PC-9 (cell line): ENCODE data around the gene PCDHGA11. TPM values are rescaled to one million over a fixed set of nuclear protein-coding genes. Genes with fewer than 3 reads are reported as not detected.

Experiments
- BruUV-seq: library from RNA; stranded (reverse); fragments of 400-500 nt; replicated peaks from 2 replicates; lab custom pipeline; 2021; lab: Mats Ljungman, UMichigan
- CTCF ChIA-PET: fragments of 300-600 bp; sonication (Branson Sonifier 250); formaldehyde crosslinking; loops from one replicate; lab custom pipeline; 2022; ENCODE audit warnings: antibody characterized with exemption; lab: Charles Lee
- POLR2A ChIA-PET: fragments of 300-600 bp; sonication (Branson Sonifier 250); formaldehyde crosslinking; loops from one replicate; lab custom pipeline; 2022; ENCODE audit warnings: antibody characterized with exemption; ENCODE audit not compliant: unreplicated experiment; lab: Charles Lee
- DNase-seq, 2 experiments: peaks; one replicate each; pipeline versions ENCODE4 v3.0.0 to v3.0.0-alpha.2; 2015 to 2022; ENCODE audit warnings: mixed read lengths in 1 of 2
- H2AFZ ChIP-seq: fragments of 200-600 bp; sonication (generic); 2 replicates; pipeline ENCODE4 v1.8.1; 2017; ENCODE audit warnings: antibody characterized with exemption
- H3F3A ChIP-seq: fragments of 200-600 bp; sonication (generic); 2 replicates; pipeline ENCODE4 v1.8.1; 2017; ENCODE audit warnings: antibody characterized with exemption, mild to moderate bottlenecking, low read depth; ENCODE audit not compliant: insufficient read depth
- H3K27ac ChIP-seq: fragments of 200-600 bp; sonication (generic); 2 replicates; pipeline ENCODE4 v1.6.1; 2016; ENCODE audit warnings: mixed run types
- H3K27me3 ChIP-seq: fragments of 200-600 bp; sonication (generic); 2 replicates; pipeline ENCODE4 v1.6.1; 2016; ENCODE audit warnings: low read depth, mixed run types; ENCODE audit not compliant: insufficient read depth
- H3K36me3 ChIP-seq: fragments of 200-600 bp; sonication (generic); 2 replicates; pipeline ENCODE4 v1.6.1; 2016; ENCODE audit warnings: low read depth, mixed run types
- H3K4me1 ChIP-seq: fragments of 200-600 bp; sonication (generic); replicated peaks from 2 replicates; pipeline ENCODE4 v1.6.1; 2016; ENCODE audit warnings: mixed run types; ENCODE audit not compliant: insufficient read depth
- H3K4me2 ChIP-seq: fragments of 200-600 bp; sonication (generic); 2 replicates; pipeline ENCODE4 v1.6.1; 2017; ENCODE audit warnings: mixed run types
- H3K4me3 ChIP-seq: fragments of 200-600 bp; sonication (generic); 2 replicates; pipeline ENCODE4 v1.6.1; 2016; ENCODE audit warnings: mixed run types
- H3K79me2 ChIP-seq: fragments of 200-600 bp; sonication (generic); 2 replicates; pipeline ENCODE4 v1.6.1; 2017; ENCODE audit warnings: low read depth, mixed run types
- H3K9me2 ChIP-seq: fragments of 200-600 bp; sonication (generic); 2 replicates; pipeline ENCODE4 v1.8.1; 2017; ENCODE audit warnings: mild to moderate bottlenecking; ENCODE audit not compliant: insufficient read depth
- H3K9me3 ChIP-seq: fragments of 200-600 bp; sonication (generic); 2 replicates; pipeline ENCODE4 v1.8.1; 2016; ENCODE audit warnings: low read depth; ENCODE audit not compliant: insufficient read depth
- H4K20me1 ChIP-seq: fragments of 200-600 bp; sonication (generic); 2 replicates; pipeline ENCODE4 v1.8.1; 2017; ENCODE audit not compliant: insufficient read depth
- EZH2 ChIP-seq: fragments of 200-600 bp; sonication (generic); IDR thresholded peaks from 2 replicates; pipeline ENCODE4 v1.8.0; 2017; ENCODE audit warnings: antibody characterized with exemption, low read depth
- intact Hi-C: fragments of 100-400 bp; cut with micrococcal nuclease; formaldehyde crosslinking; loops from one replicate; pipeline ENCODE4 v1.10.0; 2022; ENCODE audit not compliant: unreplicated experiment
- total RNA-seq: library from RNA; stranded (reverse); gene quantifications from 2 replicates; pipeline ENCODE4 v1.2.3, GENCODE V29; 2021
- TF ChIP-seq, protein P1 (sequence below): fragments of 200-600 bp; sonication (generic); conservative IDR thresholded peaks from 2 replicates; pipeline ENCODE4 v1.6.1; 2017; ENCODE audit warnings: mixed run types, antibody characterized with exemption, mild to moderate bottlenecking, moderate library complexity

PCDHGA11 gene
- total RNA-seq, 1 experiment from 2014 or later: 0.22 TPM

DNA sequence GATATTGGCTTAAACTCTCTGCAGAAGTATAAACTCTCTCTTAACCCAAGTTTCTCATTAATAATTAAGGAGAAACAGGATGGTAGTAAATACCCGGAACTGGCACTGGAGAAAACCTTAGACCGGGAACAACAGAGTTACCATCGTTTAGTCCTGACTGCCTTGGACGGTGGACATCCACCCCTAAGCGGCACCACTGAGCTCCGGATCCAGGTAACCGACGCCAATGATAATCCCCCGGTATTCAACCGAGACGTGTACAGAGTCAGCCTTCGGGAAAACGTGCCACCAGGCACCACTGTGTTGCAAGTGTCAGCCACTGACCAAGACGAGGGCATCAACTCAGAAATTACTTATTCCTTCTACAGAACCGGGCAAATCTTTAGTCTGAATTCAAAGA lies 22.2 kb upstream of the PCDHGA11 start:
- no peaks in the 10 kb centered on the region for H3F3A ChIP-seq
- H2AFZ ChIP-seq: no peak overlapping the region
- DNase-seq: no peak
- intact Hi-C loops: no loop called here
- no peaks in the 10 kb centered on the region for H3K36me3 ChIP-seq
- no peaks in the 10 kb centered on the region for H3K4me1 ChIP-seq
- ChIA-PET POLR2A (no interaction called here), CTCF (no interaction called here)
- H3K79me2 ChIP-seq: no peaks in the 10 kb centered on the region
- no peak overlapping the region for H3K4me2 ChIP-seq
- no peak for TF ChIP-seq EZH2
- TF ChIP-seq, protein P1, sequence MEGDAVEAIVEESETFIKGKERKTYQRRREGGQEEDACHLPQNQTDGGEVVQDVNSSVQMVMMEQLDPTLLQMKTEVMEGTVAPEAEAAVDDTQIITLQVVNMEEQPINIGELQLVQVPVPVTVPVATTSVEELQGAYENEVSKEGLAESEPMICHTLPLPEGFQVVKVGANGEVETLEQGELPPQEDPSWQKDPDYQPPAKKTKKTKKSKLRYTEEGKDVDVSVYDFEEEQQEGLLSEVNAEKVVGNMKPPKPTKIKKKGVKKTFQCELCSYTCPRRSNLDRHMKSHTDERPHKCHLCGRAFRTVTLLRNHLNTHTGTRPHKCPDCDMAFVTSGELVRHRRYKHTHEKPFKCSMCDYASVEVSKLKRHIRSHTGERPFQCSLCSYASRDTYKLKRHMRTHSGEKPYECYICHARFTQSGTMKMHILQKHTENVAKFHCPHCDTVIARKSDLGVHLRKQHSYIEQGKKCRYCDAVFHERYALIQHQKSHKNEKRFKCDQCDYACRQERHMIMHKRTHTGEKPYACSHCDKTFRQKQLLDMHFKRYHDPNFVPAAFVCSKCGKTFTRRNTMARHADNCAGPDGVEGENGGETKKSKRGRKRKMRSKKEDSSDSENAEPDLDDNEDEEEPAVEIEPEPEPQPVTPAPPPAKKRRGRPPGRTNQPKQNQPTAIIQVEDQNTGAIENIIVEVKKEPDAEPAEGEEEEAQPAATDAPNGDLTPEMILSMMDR: no peak
- peaks cover 36% of the 10 kb centered on the region for H3K27me3 ChIP-seq
- BruUV-seq: no TSS peak
- H4K20me1 ChIP-seq: no peaks in the 10 kb centered on the region
- no peak overlapping the region for H3K27ac ChIP-seq
- no peaks in the 10 kb centered on the region for H3K9me2 ChIP-seq
- H3K9me3 ChIP-seq: no peaks in the 10 kb centered on the region
- H3K4me3 ChIP-seq: no peak overlapping the region

DNA sequence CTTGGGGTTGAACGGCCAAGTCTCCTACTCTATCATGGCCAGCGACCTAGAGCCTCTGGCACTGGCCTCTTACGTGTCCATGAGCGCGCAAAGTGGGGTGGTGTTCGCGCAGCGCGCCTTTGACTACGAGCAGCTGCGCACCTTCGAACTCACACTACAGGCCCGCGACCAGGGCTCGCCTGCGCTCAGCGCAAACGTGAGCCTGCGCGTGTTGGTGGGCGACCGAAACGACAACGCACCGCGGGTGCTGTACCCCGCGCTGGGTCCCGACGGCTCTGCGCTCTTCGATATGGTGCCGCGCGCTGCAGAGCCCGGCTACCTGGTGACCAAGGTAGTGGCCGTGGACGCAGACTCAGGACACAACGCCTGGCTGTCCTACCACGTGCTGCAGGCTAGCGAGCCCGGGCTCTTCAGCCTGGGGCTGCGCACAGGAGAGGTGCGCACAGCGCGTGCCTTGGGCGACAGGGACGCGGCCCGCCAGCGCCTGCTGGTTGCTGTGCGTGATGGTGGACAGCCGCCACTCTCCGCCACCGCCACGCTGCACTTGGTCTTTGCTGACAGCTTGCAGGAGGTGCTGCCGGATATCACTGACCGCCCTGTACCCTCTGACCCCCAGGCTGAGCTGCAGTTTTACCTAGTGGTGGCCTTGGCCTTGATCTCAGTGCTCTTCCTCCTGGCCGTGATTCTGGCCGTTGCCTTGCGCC lies 21.1 kb upstream of the PCDHGA11 start:
- Histone ChIP-seq H4K20me1 (no peaks in the 10 kb centered on the region), H3K27ac (no peak overlapping the region), H3K4me1 (no peaks in the 10 kb centered on the region), H3K9me2 (no peaks in the 10 kb centered on the region), H3K36me3 (no peaks in the 10 kb centered on the region), H3F3A (no peaks in the 10 kb centered on the region), H3K27me3 (peaks cover 47% of the 10 kb centered on the region), H3K4me3 (no peak overlapping the region), H3K4me2 (no peak overlapping the region), H3K79me2 (no peaks in the 10 kb centered on the region), H3K9me3 (no peaks in the 10 kb centered on the region), H2AFZ (no peak overlapping the region)
- intact Hi-C loops: no loop called here
- ChIA-PET CTCF (no interaction called here), POLR2A (no interaction called here)
- no TSS peak for BruUV-seq
- TF ChIP-seq, protein P1: no peak
- no peak for TF ChIP-seq EZH2
- DNase-seq: no peak

DNA sequence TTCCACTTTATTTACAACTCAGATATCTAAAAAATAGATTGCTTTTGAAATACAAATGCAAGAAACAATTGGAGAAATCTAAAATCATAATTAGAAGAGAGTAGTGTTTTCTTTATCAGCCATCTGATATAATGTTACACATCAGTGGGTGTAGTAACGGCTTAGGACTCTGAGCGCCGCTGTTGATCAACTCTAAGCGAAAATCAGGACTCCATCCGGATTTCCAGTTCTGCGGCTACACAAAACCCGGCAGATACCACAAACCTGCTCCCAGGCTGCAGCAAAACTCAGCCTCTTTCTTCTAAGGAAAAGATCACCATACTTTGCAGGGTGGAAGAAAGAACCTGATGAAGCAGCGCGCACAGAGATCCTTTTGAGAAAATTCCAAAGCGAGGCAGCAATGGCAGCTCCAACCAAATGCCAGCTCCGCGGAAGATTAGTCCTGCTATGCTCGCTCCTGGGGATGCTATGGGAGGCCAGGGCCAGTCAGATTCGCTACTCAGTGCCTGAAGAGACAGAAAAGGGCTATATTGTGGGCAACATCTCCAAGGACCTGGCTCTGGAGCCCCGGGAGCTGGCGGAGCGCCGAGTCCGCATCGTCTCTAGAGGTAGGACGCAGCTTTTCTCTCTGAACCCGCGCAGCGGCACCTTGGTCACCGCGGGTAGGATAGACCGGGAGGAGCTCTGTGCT lies 18.2 kb upstream of the PCDHGA11 start, which contains the start of gene PCDHGA9:
Gene PCDHGA9, plus strand, starts transcription at position 226 of the 691 bp plus-strand sequence. Its CDS starts 175 bp downstream, at position 401.
- intact Hi-C loops: no loop called here
- Histone ChIP-seq H3K4me3 (no peak within 1 kb of the TSS), H4K20me1 (no peaks in the 10 kb centered on the region), H3K27ac (no peak within 1 kb of the TSS), H2AFZ (no peak within 1 kb of the TSS), H3K9me2 (no peaks in the 10 kb centered on the region), H3K9me3 (no peaks in the 10 kb centered on the region), H3K36me3 (no peaks in the 10 kb centered on the region), H3K4me1 (no peaks in the 10 kb centered on the region), H3F3A (no peaks in the 10 kb centered on the region), H3K79me2 (no peaks in the 10 kb centered on the region), H3K27me3 (peaks cover 53% of the 10 kb centered on the region), H3K4me2 (0 out of 2 replicates have a peak within 1 kb of the TSS, but pooled peaks have one; percentile 13)
- DNase-seq: peak in 1 of 2 experiments; percentile 10
- CTCF ChIA-PET: no interaction called here
- no peak for TF ChIP-seq EZH2
- TF ChIP-seq, protein P1: peak; percentile 69
- POLR2A ChIA-PET: no interaction called here
- BruUV-seq: no TSS peak
